ENCODE data around the gene ARMC7. TPM values are rescaled to one million over a fixed set of nuclear protein-coding genes. Genes with fewer than 3 reads are reported as not detected.
"Not testable (repeated sequence)": the region's sequence is repeated elsewhere in the genome, so short reads cannot be mapped to it uniquely, and the experiment has no call there.

Gene ARMC7
- total RNA-seq, 1 experiment from 2014 or later, result 19.2 TPM

DNA sequence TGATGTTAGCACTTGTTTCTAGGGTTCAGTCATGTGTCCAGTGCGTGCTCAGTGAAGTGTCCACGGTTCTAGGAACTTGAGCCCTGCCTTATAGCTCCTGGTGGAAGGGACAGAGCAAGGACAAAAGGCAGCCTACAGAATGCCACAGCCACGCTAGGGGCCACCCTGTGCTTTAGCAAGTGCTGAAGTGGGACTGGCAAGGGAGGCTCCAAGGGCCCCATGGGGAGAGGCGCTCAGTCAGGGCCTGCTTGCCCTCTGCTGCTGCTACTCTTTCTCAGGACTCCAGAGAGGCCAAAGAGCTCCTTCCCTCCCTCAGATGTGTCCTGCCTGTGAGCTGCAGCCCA lies 15.0 kb downstream of the ARMC7 start:
- Histone ChIP-seq H3K79me2 (ENCODE audit: low read depth) (peaks cover 15% of the 10 kb centered on the region), H3K4me3 (peak overlapping the region; percentile 45; the same call in 1 of the 2 replicates), H3K27ac (peak overlapping the region; percentile 93), H3K4me1 (replicated peaks; ENCODE audit: insufficient read depth) (peaks cover 39% of the 10 kb centered on the region), H3K9me2 (ENCODE audit: insufficient read depth) (no peaks in the 10 kb centered on the region), H3K9me3 (ENCODE audit: insufficient read depth, low read depth) (no peaks in the 10 kb centered on the region), H3K27me3 (ENCODE audit: insufficient read depth, low read depth) (no peaks in the 10 kb centered on the region), H4K20me1 (ENCODE audit: insufficient read depth) (no peaks in the 10 kb centered on the region), H2AFZ (peak overlapping the region; percentile 65; the same call in 1 of the 2 replicates), H3K36me3 (ENCODE audit: low read depth) (no peaks in the 10 kb centered on the region), H3K4me2 (peak overlapping the region; percentile 79), H3F3A (ENCODE audit: insufficient read depth, low read depth) (peaks cover 74% of the 10 kb centered on the region)
- intact Hi-C loops (cut with micrococcal nuclease; ENCODE audit: unreplicated experiment), result loop anchor here (1.0 kb wide), 1 partner anchor 35 kb away; no protein-coding TSS in a partner anchor
- ChIA-PET POLR2A (ENCODE audit: unreplicated experiment) (interaction anchor here (0.5 to 1.2 kb wide), 4 partner anchors 11 to 402 kb away, joined by 3 to 5 read pairs (median 4); no protein-coding TSS in a partner anchor), CTCF (interaction anchor here (2.3 kb wide), 1 partner anchor 11 kb away, joined by 13 read pairs; no protein-coding TSS in a partner anchor)
- DNase-seq, result no peak
- TF ChIP-seq, protein P1, sequence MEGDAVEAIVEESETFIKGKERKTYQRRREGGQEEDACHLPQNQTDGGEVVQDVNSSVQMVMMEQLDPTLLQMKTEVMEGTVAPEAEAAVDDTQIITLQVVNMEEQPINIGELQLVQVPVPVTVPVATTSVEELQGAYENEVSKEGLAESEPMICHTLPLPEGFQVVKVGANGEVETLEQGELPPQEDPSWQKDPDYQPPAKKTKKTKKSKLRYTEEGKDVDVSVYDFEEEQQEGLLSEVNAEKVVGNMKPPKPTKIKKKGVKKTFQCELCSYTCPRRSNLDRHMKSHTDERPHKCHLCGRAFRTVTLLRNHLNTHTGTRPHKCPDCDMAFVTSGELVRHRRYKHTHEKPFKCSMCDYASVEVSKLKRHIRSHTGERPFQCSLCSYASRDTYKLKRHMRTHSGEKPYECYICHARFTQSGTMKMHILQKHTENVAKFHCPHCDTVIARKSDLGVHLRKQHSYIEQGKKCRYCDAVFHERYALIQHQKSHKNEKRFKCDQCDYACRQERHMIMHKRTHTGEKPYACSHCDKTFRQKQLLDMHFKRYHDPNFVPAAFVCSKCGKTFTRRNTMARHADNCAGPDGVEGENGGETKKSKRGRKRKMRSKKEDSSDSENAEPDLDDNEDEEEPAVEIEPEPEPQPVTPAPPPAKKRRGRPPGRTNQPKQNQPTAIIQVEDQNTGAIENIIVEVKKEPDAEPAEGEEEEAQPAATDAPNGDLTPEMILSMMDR (conservative IDR thresholded peaks at IDR 0.05), result no peak
- no peak for TF ChIP-seq EZH2 (IDR thresholded peaks at IDR 0.05; ENCODE audit: low read depth)
- TSS peak; percentile 92 for BruUV-seq (replicated peaks)

DNA sequence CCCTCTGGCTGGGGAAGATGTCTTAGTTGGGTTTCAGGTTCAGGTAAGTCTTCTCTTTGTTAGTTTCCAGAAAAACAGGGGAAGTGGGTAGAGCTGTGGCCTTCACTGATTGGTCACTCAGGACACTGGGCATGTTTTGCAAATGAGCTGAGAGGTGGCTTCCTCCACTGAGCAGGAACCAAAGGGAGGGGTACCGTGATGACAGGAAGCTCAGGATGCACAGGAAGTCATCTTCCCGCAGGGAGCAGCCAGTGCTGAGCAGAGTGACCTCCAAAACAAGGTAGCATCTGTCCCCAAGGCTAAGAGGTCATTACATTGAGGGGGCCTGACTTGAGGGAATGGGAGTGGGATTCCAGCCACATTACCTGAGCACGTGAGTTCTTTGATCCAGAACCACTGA lies 16.2 kb downstream of the ARMC7 start:
- intact Hi-C loops (cut with micrococcal nuclease; ENCODE audit: unreplicated experiment), result no loop called here
- TF ChIP-seq, protein P1 (conservative IDR thresholded peaks at IDR 0.05), result no peak
- TF ChIP-seq EZH2 (IDR thresholded peaks at IDR 0.05; ENCODE audit: low read depth), result no peak
- H3K27me3 ChIP-seq (ENCODE audit: insufficient read depth, low read depth), result no peaks in the 10 kb centered on the region
- H3K9me2 ChIP-seq (ENCODE audit: insufficient read depth), result no peaks in the 10 kb centered on the region
- ChIA-PET POLR2A (ENCODE audit: unreplicated experiment) (interaction anchor here (0.5 kb wide), 1 partner anchor 29 kb away, joined by 3 read pairs; no protein-coding TSS in a partner anchor), CTCF (interaction anchor here (0.5 to 0.6 kb wide), 2 partner anchors 29 to 30 kb away, joined by 4 to 12 read pairs; no protein-coding TSS in a partner anchor)
- H4K20me1 ChIP-seq (ENCODE audit: insufficient read depth), result no peaks in the 10 kb centered on the region; the same call in 1 of the 2 replicates
- peaks cover 43% of the 10 kb centered on the region for H3K4me1 ChIP-seq (replicated peaks; ENCODE audit: insufficient read depth)
- no peak overlapping the region for H3K4me3 ChIP-seq
- no peaks in the 10 kb centered on the region for H3K36me3 ChIP-seq (ENCODE audit: low read depth)
- no peak overlapping the region for H2AFZ ChIP-seq
- H3K79me2 ChIP-seq (ENCODE audit: low read depth), result peaks cover 26% of the 10 kb centered on the region
- H3K27ac ChIP-seq, result peak overlapping the region; percentile 93
- no peak for DNase-seq
- BruUV-seq (replicated peaks), result no TSS peak
- H3K9me3 ChIP-seq (ENCODE audit: insufficient read depth, low read depth), result no peaks in the 10 kb centered on the region
- 0 out of 2 replicates have a peak overlapping the region, but pooled peaks have one; percentile 9 for H3K4me2 ChIP-seq
- peaks cover 77% of the 10 kb centered on the region for H3F3A ChIP-seq (ENCODE audit: insufficient read depth, low read depth)

DNA sequence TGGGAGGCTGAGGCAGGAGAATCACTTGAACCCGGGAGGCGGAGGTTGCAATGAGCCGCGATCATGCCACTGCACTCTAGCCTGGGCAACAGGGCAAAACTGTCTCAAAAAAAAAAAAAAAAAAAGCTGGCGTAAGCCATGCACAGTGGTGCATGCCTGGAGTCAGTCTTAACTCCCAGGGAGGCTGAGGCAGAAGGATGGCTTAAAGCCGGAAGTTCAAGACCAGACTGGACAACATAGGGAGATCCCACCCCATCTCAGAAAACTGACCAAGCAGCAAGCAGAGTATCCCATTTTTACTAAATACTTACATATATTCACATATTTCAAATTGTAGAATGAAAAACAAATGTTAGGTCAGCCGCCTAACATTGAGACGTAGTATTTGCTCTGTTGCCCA lies 17.2 kb downstream of the ARMC7 start:
- Histone ChIP-seq H4K20me1 (ENCODE audit: insufficient read depth) (no peaks in the 10 kb centered on the region; the same call in 1 of the 2 replicates), H3K27me3 (ENCODE audit: insufficient read depth, low read depth) (no peaks in the 10 kb centered on the region), H2AFZ (no peak overlapping the region), H3K4me3 (no peak overlapping the region), H3K9me2 (ENCODE audit: insufficient read depth) (no peaks in the 10 kb centered on the region), H3K36me3 (ENCODE audit: low read depth) (no peaks in the 10 kb centered on the region), H3F3A (ENCODE audit: insufficient read depth, low read depth) (peaks cover 68% of the 10 kb centered on the region), H3K4me2 (no peak overlapping the region), H3K79me2 (ENCODE audit: low read depth) (peaks cover 34% of the 10 kb centered on the region), H3K27ac (no peak overlapping the region), H3K4me1 (replicated peaks; ENCODE audit: insufficient read depth) (peaks cover 43% of the 10 kb centered on the region), H3K9me3 (ENCODE audit: insufficient read depth, low read depth) (no peaks in the 10 kb centered on the region)
- POLR2A ChIA-PET (ENCODE audit: unreplicated experiment), result interaction anchor here (0.6 kb wide), 1 partner anchor 33 kb away, joined by 12 read pairs; no protein-coding TSS in a partner anchor
- intact Hi-C loops (cut with micrococcal nuclease; ENCODE audit: unreplicated experiment), result no loop called here
- TF ChIP-seq, protein P1 (conservative IDR thresholded peaks at IDR 0.05), result no peak
- no peak for TF ChIP-seq EZH2 (IDR thresholded peaks at IDR 0.05; ENCODE audit: low read depth)
- DNase-seq, result no peak
- CTCF ChIA-PET, result no interaction called here
- no TSS peak for BruUV-seq (replicated peaks)

DNA sequence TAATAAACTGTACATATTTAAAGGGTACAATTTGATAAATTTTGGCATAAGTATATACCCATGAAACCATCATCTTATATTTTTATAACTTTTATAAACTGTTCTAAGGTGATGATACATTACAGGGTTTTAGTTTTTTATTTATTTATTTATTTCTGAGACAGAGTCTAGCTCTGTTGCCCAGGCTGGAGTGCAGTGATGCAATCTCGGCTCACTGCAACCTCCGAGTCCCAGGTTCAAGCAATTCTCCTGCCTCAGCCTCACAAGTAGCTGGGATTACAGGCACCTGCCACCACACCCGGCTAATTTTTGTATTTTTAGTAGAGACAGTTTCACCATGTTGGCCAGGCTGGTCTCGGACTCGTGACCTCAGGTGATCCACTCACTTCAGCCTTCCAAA lies 18.2 kb downstream of the ARMC7 start:
- H3K9me2 ChIP-seq (ENCODE audit: insufficient read depth); H3K4me3 ChIP-seq; BruUV-seq (replicated peaks); H2AFZ ChIP-seq; DNase-seq; H4K20me1 ChIP-seq (ENCODE audit: insufficient read depth); H3K9me3 ChIP-seq (ENCODE audit: insufficient read depth, low read depth); H3K27me3 ChIP-seq (ENCODE audit: insufficient read depth, low read depth); H3K36me3 ChIP-seq (ENCODE audit: low read depth); H3K4me2 ChIP-seq; intact Hi-C loops (cut with micrococcal nuclease; ENCODE audit: unreplicated experiment): not testable (repeated sequence)
- Histone ChIP-seq H3F3A (ENCODE audit: insufficient read depth, low read depth) (peaks cover 69% of the 10 kb centered on the region), H3K4me1 (replicated peaks; ENCODE audit: insufficient read depth) (peaks cover 41% of the 10 kb centered on the region), H3K27ac (peak overlapping the region; percentile 21; the same call in 1 of the 2 replicates), H3K79me2 (ENCODE audit: low read depth) (peaks cover 41% of the 10 kb centered on the region)
- ChIA-PET CTCF (interaction anchor here (0.6 kb wide), 1 partner anchor 23 kb away, joined by 3 read pairs; no protein-coding TSS in a partner anchor), POLR2A (ENCODE audit: unreplicated experiment) (interaction anchor here (0.7 kb wide), 1 partner anchor 39 kb away, joined by 4 read pairs; no protein-coding TSS in a partner anchor)
